A549 (cell line): ENCODE results near the gene TMEM151A.
"Not testable (repeated sequence)": the region's sequence is repeated elsewhere in the genome, so short reads cannot be mapped to it uniquely, and the experiment has no call there.

Experiments
- HOXB13 ChIP-seq: fragments of 250-450 bp; sonication (Bioruptor Pico); IDR thresholded peaks from 2 replicates; pipeline ENCODE4 v1.5.0; 2020; ENCODE audit warnings: low read depth, mild to moderate bottlenecking, moderate library complexity
- POLR2A ChIP-seq: IDR thresholded peaks from 2 replicates; pipeline ENCODE4 v1.6.1; 2012; ENCODE audit warnings: mild to moderate bottlenecking, low read length

- TF ChIP-seq POLR2A; HOXB13 (CRISPR knock-in tag): not testable (repeated sequence)
These were observed 38.6 kb upstream of the TMEM151A start for GRCh38 chr11:66253081-66253480.
